Calu3 (cell line): ENCODE results near the gene SLC27A5. TPM values are rescaled to one million over a fixed set of nuclear protein-coding genes. Genes with fewer than 3 reads are reported as not detected.

Source experiments
- BruUV-seq: library from RNA; stranded (reverse); fragments of 400-500 nt; replicated peaks from 2 replicates; lab custom pipeline; 2021; lab: Mats Ljungman, UMichigan
- CTCF ChIA-PET: fragments of 300-600 bp; sonication (Branson Sonifier 250); formaldehyde crosslinking; loops from one replicate; lab custom pipeline; 2022; ENCODE audit warnings: antibody characterized with exemption; lab: Charles Lee
- DNase-seq: peaks from one replicate; pipeline ENCODE4 v3.0.0; 2022
- H3K27ac Mint-ChIP-seq: one replicate; pipeline ENCODE4 v1.8.0; 2022; ENCODE audit warnings: mixed read lengths; ENCODE audit not compliant: unreplicated experiment
- H3K27me3 Mint-ChIP-seq: one replicate; pipeline ENCODE4 v1.8.0; 2022; ENCODE audit warnings: mixed read lengths; ENCODE audit not compliant: unreplicated experiment
- H3K36me3 Mint-ChIP-seq: one replicate; pipeline ENCODE4 v1.8.0; 2022; ENCODE audit warnings: mild to moderate bottlenecking, moderate library complexity, mixed read lengths; ENCODE audit not compliant: insufficient read depth, unreplicated experiment
- H3K4me1 Mint-ChIP-seq: one replicate; pipeline ENCODE4 v1.8.0; 2022; ENCODE audit warnings: mild to moderate bottlenecking, low read depth, mixed read lengths; ENCODE audit not compliant: unreplicated experiment
- H3K4me3 Mint-ChIP-seq: one replicate; pipeline ENCODE4 v1.8.0; 2022; ENCODE audit warnings: mild to moderate bottlenecking, low read depth, moderate library complexity, mixed read lengths; ENCODE audit not compliant: unreplicated experiment
- H3K9me3 Mint-ChIP-seq: one replicate; pipeline ENCODE4 v1.8.0; 2022; ENCODE audit warnings: low read depth, mixed read lengths; ENCODE audit not compliant: unreplicated experiment
- intact Hi-C: fragments of 100-400 bp; cut with micrococcal nuclease; formaldehyde crosslinking; loops from one replicate; pipeline ENCODE4 v1.10.0; 2022; ENCODE audit not compliant: unreplicated experiment
- total RNA-seq: library from RNA; stranded (reverse); gene quantifications from 2 replicates; pipeline ENCODE4 v1.2.3, GENCODE V29; 2022
- TF ChIP-seq, protein P1 (sequence below): fragments of 200-600 bp; IDR thresholded peaks from one replicate; pipeline ENCODE4 v1.8.0; 2022; ENCODE audit warnings: antibody characterized with exemption; ENCODE audit not compliant: unreplicated experiment

Gene SLC27A5
- total RNA-seq, 1 experiment from 2014 or later, result 3.7 TPM

- peak; percentile 92 for DNase-seq
- CTCF ChIA-PET, result interaction anchor here (0.6 to 2.3 kb wide), 3 partner anchors 16 to 39 kb away, joined by 3 to 7 read pairs (median 4); partner anchors contain the start of genes TRIM28 and ZBTB45
- TSS peak; percentile 47 for BruUV-seq
- H3K27me3 Mint-ChIP-seq, result peaks cover 32% of the 10 kb centered on the region
- intact Hi-C loops, result no loop called here
- no peaks in the 10 kb centered on the region for H3K9me3 Mint-ChIP-seq
- TF ChIP-seq, protein P1, sequence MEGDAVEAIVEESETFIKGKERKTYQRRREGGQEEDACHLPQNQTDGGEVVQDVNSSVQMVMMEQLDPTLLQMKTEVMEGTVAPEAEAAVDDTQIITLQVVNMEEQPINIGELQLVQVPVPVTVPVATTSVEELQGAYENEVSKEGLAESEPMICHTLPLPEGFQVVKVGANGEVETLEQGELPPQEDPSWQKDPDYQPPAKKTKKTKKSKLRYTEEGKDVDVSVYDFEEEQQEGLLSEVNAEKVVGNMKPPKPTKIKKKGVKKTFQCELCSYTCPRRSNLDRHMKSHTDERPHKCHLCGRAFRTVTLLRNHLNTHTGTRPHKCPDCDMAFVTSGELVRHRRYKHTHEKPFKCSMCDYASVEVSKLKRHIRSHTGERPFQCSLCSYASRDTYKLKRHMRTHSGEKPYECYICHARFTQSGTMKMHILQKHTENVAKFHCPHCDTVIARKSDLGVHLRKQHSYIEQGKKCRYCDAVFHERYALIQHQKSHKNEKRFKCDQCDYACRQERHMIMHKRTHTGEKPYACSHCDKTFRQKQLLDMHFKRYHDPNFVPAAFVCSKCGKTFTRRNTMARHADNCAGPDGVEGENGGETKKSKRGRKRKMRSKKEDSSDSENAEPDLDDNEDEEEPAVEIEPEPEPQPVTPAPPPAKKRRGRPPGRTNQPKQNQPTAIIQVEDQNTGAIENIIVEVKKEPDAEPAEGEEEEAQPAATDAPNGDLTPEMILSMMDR, result no peak
- H3K4me1 Mint-ChIP-seq, result peaks cover 26% of the 10 kb centered on the region
- H3K4me3 Mint-ChIP-seq, result peak overlapping the region; percentile 88
- peaks cover 97% of the 10 kb centered on the region for H3K36me3 Mint-ChIP-seq
- H3K27ac Mint-ChIP-seq, result peak overlapping the region; percentile 93
Measured at GRCh38 chr19:58559275-58560006, 47.6 kb upstream of the SLC27A5 start.

DNA sequence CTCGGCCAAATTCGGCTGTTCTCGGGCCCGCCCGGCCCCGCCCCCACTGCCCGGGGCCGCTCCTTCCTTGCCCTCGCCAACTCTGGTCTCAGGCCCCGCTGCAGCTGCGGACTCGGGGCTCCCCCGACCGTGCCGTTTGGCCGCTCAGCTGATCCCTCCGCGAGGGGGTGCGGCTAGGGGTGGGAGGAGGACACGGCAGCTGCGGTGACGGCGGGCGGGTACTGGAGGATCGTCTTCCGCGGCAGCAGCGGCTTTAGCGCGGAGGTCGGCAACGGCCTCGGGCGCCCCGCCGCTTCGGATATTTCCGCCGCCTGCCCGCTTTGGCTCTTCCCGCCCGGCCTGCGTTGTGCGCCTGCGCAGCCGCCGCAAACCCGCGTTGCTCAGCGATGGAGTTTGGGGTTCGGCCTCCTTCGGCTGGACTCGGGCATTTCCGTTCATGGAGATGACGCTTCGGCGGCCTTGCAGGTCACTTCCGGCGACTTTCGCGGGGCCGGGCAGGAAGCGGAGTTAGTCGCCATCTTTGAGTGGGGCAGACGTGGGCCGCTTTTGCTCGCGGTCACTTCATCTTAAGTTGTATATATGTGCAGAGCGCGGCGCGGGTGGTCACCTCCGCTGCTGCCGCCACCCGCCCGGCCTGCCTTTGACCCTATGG, 47.0 kb upstream of the SLC27A5 start:
- H3K36me3 Mint-ChIP-seq, result peaks cover 97% of the 10 kb centered on the region
- BruUV-seq, result no TSS peak
- DNase-seq, result peak; percentile 100
- peak overlapping the region; percentile 93 for H3K27ac Mint-ChIP-seq
- peak overlapping the region; percentile 88 for H3K4me3 Mint-ChIP-seq
- H3K27me3 Mint-ChIP-seq, result peaks cover 26% of the 10 kb centered on the region
- peaks cover 33% of the 10 kb centered on the region for H3K4me1 Mint-ChIP-seq
- intact Hi-C loops, result no loop called here
- TF ChIP-seq, protein P1, result no peak
- CTCF ChIA-PET, result interaction anchor here (0.6 to 2.3 kb wide), 3 partner anchors 15 to 39 kb away, joined by 3 to 7 read pairs (median 4); partner anchors contain the start of genes TRIM28 and ZBTB45
- no peaks in the 10 kb centered on the region for H3K9me3 Mint-ChIP-seq

DNA sequence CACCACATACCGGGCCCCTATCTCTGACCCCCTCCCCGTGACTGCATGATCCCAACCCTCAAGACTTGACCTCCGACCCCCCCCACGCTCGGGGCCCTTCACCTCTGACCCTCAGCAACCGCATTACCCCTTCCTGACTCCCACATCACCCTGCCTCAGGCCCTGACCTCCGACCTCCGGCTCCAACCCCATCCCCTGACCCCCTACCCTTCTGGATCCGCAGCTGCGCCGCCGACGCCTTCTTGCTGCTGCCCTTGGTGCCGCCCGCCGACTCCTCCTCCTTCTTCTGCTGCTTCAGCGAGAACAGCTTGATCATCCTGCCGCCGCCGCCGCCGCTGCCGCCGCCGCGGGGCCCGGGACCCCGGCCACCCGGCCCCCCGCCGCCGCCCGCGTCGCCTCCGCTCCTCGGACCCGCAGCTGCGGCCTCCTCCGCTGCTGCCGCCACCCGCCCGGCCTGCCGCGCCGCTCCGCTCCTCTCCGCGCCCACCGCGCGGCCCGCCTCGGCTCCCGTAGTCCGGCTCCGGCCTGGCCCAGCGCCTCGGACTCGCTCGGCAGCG, 46.4 kb upstream of the SLC27A5 start, which contains the start of gene UBE2M:
Gene UBE2M, minus strand, starts transcription at position 546 of the 557 bp plus-strand sequence. Its CDS starts 230 bp downstream, at position 316.
- H3K27me3 Mint-ChIP-seq, result peaks cover 20% of the 10 kb centered on the region
- CTCF ChIA-PET, result interaction anchor here (2.3 kb wide), 1 partner anchor 38 kb away, joined by 7 read pairs; the partner anchor contains the start of gene ZBTB45
- no TSS peak for BruUV-seq

More for the DNA sequence above, 46.4 kb upstream of the SLC27A5 start, which contains the start of gene UBE2M:
- TF ChIP-seq, protein P1, result no peak
- no peak for DNase-seq
- peak within 1 kb of the TSS; percentile 88 for H3K4me3 Mint-ChIP-seq
- no peaks in the 10 kb centered on the region for H3K9me3 Mint-ChIP-seq
- intact Hi-C loops, result no loop called here
- H3K4me1 Mint-ChIP-seq, result peaks cover 39% of the 10 kb centered on the region
- H3K27ac Mint-ChIP-seq, result peak within 1 kb of the TSS; percentile 93
- H3K36me3 Mint-ChIP-seq, result peaks cover 97% of the 10 kb centered on the region
